HepG2 (cell line): Measurements from ENCODE around the gene RAMP3. TPM values are rescaled to one million over a fixed set of nuclear protein-coding genes. Genes with fewer than 3 reads are reported as not detected.

Experiments
- ATAC-seq: fragments of 200-7000 bp; cut with Tn5 transposase; 3 replicates; pipeline ENCODE4 v1.9.1; 2020; ENCODE audit warnings: mild to moderate bottlenecking, moderate library complexity
- BruUV-seq: library from RNA; stranded (reverse); fragments of 400-500 nt; replicated peaks from 2 replicates; lab custom pipeline; 2021; lab: Mats Ljungman, UMichigan
- CTCF ChIA-PET: fragments of 300-600 bp; formaldehyde crosslinking; extraction: SDS; loops from one replicate; lab custom pipeline; 2021; ENCODE audit warnings: low total read pairs, inconsistent platforms, low intra/inter-chr PET ratio; lab: Yijun Ruan, JAX
- POLR2A ChIA-PET: fragments of 350-600 bp; sonication (Branson Sonifier 250); formaldehyde crosslinking; loops from one replicate; lab custom pipeline; 2020; ENCODE audit warnings: antibody characterized with exemption, inconsistent platforms; lab: Yijun Ruan, JAX
- DNase-seq: peaks from one replicate; pipeline ENCODE4 v3.0.0-alpha.2; 2015; ENCODE audit warnings: low spot score
- FAIRE-seq: peaks from 3 replicates; lab custom pipeline; 2011; peaks lifted over from hg19 to GRCh38; lab: Jason Lieb, UNC
- H2AFZ ChIP-seq: one replicate; pipeline ENCODE4 v1.6.1; 2011; ENCODE audit warnings: low read length, inconsistent platforms
- H3K27ac ChIP-seq: fragments of 300-600 bp; 3 replicates; pipeline ENCODE4 v1.8.0; 2011; ENCODE audit warnings: mixed run types, mild to moderate bottlenecking, mixed read lengths, low read length, inconsistent platforms; ENCODE audit not compliant: insufficient read depth; ENCODE audit errors: extremely low read length
- H3K27me3 ChIP-seq, 2 experiments: fragments of 200-600 bp in 1 of 2; 2 replicates in 1 of 2; 3 replicates in 1 of 2; pipeline versions ENCODE4 v1.6.0 to v1.8.0; 2011; ENCODE audit warnings: low read length in 2 of 2, mild to moderate bottlenecking in 2 of 2, moderate library complexity in 2 of 2, inconsistent platforms in 1 of 2; ENCODE audit not compliant: insufficient read depth in 2 of 2, control insufficient read depth in 1 of 2
- H3K36me3 ChIP-seq, 2 experiments: fragments of 200-600 bp in 1 of 2; replicated peaks in 1 of 2; 2 replicates in 1 of 2; 3 replicates in 1 of 2; pipeline versions ENCODE4 v1.5.1 to v1.8.0; 2011; ENCODE audit warnings: low read length in 2 of 2, inconsistent platforms in 1 of 2; ENCODE audit not compliant: insufficient read depth in 2 of 2, control insufficient read depth in 1 of 2
- H3K4me1 ChIP-seq: 2 replicates; pipeline ENCODE4 v1.5.1; 2012; ENCODE audit warnings: low read length, inconsistent platforms; ENCODE audit not compliant: insufficient read depth
- H3K4me2 ChIP-seq: 2 replicates; pipeline ENCODE4 v1.6.0; 2011; ENCODE audit warnings: low read depth, low read length, inconsistent platforms
- H3K4me3 ChIP-seq, 3 experiments: fragments of 200-600 bp in 1 of 3; sonication (generic), shearing (Covaris generic) in 1 of 3; replicated peaks in 1 of 3; 2 replicates each; pipeline ENCODE4 v1.5.1; 2011 to 2016; ENCODE audit warnings: low read length in 3 of 3, inconsistent platforms in 2 of 3, low read depth in 2 of 3, mild to moderate bottlenecking in 2 of 3, control low read depth in 1 of 3, mixed read lengths in 1 of 3; ENCODE audit not compliant: insufficient read depth in 1 of 3
- H3K79me2 ChIP-seq: one replicate; pipeline ENCODE4 v1.6.1; 2011; ENCODE audit warnings: low read length, inconsistent platforms; ENCODE audit not compliant: insufficient read depth
- H3K9ac ChIP-seq: 2 replicates; pipeline ENCODE4 v1.6.0; 2011; ENCODE audit warnings: mild to moderate bottlenecking, low read depth, low read length, inconsistent platforms; ENCODE audit not compliant: insufficient read depth
- H3K9me3 ChIP-seq: 2 replicates; pipeline ENCODE4 v1.5.1; 2012; ENCODE audit warnings: mild to moderate bottlenecking, low read length
- H4K20me1 ChIP-seq: 2 replicates; pipeline ENCODE4 v1.6.0; 2011; ENCODE audit warnings: inconsistent platforms, mild to moderate bottlenecking, low read length, moderate library complexity; ENCODE audit not compliant: insufficient read depth
- HES4 ChIP-seq: sonication (generic); formaldehyde crosslinking; IDR thresholded peaks from 2 replicates; pipeline ENCODE4 v1.9.0; 2021; ENCODE audit warnings: mild to moderate bottlenecking, missing genetic modification reagents, borderline replicate concordance
- NFIB ChIP-seq: sonication (generic); formaldehyde crosslinking; IDR thresholded peaks from 2 replicates; pipeline ENCODE4 v1.9.0; 2021; ENCODE audit warnings: missing genetic modification reagents, mild to moderate bottlenecking, borderline replicate concordance
- NFKB2 ChIP-seq: sonication (generic); formaldehyde crosslinking; IDR thresholded peaks from 2 replicates; pipeline ENCODE4 v1.4.0; 2020; ENCODE audit warnings: missing genetic modification reagents, borderline replicate concordance
- PAWR ChIP-seq: sonication (generic); formaldehyde crosslinking; IDR thresholded peaks from 2 replicates; pipeline ENCODE4 v1.4.0; 2020; ENCODE audit warnings: missing genetic modification reagents, mild to moderate bottlenecking, borderline replicate concordance
- PCBP1 ChIP-seq: fragments of 200-400 bp; formaldehyde crosslinking; IDR thresholded peaks from 2 replicates; pipeline ENCODE4 v1.6.1; 2017; ENCODE audit warnings: mild to moderate bottlenecking, low read depth, low read length, borderline replicate concordance
- POLR2G ChIP-seq: fragments of 200-400 bp; formaldehyde crosslinking; IDR thresholded peaks from 2 replicates; pipeline ENCODE4 v1.6.1; 2018; ENCODE audit warnings: mild to moderate bottlenecking, low read depth, low read length, moderate library complexity
- PTBP1 ChIP-seq: fragments of 200-400 bp; formaldehyde crosslinking; IDR thresholded peaks from 2 replicates; pipeline ENCODE4 v1.6.1; 2018; ENCODE audit warnings: low read length, low read depth; ENCODE audit not compliant: poor library complexity, severe bottlenecking
- SMARCE1 ChIP-seq: fragments of 450-650 bp; IDR thresholded peaks from 2 replicates; pipeline ENCODE4 v1.6.1; 2017; ENCODE audit warnings: borderline replicate concordance
- ZNF235 ChIP-seq: sonication (generic); formaldehyde crosslinking; IDR thresholded peaks from 2 replicates; pipeline ENCODE4 v1.8.1; 2023; ENCODE audit warnings: mild to moderate bottlenecking, missing genetic modification reagents, borderline replicate concordance
- ZNF337 ChIP-seq: sonication (generic); formaldehyde crosslinking; IDR thresholded peaks from 2 replicates; pipeline ENCODE4 v1.5.1; 2020; ENCODE audit warnings: missing genetic modification reagents, low read depth, mild to moderate bottlenecking, borderline replicate concordance
- ZNF431 ChIP-seq: sonication (generic); formaldehyde crosslinking; IDR thresholded peaks from 2 replicates; pipeline ENCODE4 v1.9.0; 2022; ENCODE audit warnings: missing genetic modification reagents, low read depth, mild to moderate bottlenecking, borderline replicate concordance
- ZNF567 ChIP-seq: sonication (generic); formaldehyde crosslinking; IDR thresholded peaks from 2 replicates; pipeline ENCODE4 v1.8.1; 2023; ENCODE audit warnings: mild to moderate bottlenecking, missing genetic modification reagents, borderline replicate concordance
- ZNF768 ChIP-seq: sonication (generic); formaldehyde crosslinking; IDR thresholded peaks from 2 replicates; pipeline ENCODE4 v1.4.0; 2020; ENCODE audit warnings: missing genetic modification reagents
- ZSCAN29 ChIP-seq: sonication (generic); formaldehyde crosslinking; conservative IDR thresholded peaks from 2 replicates; pipeline ENCODE4 v1.4.0; 2020; ENCODE audit warnings: mild to moderate bottlenecking, missing genetic modification reagents
- WGBS: methylation state at CpG from one replicate; pipeline ENCODE4 v1.1.6; 2017; ENCODE audit warnings: low lambda C conversion rate; 5-methylcytosine and 5-hydroxymethylcytosine counted together
- in situ Hi-C: cut with HindIII; loops from 2 replicates; pipeline ENCODE4 v1.10.0; 2017; ENCODE audit warnings: low pct_unique_long_range_greater_than_20kb; ENCODE audit not compliant: extremely low pct_ligation_motif_present
- intact Hi-C: fragments of 100-400 bp; cut with micrococcal nuclease; formaldehyde crosslinking; loops from one replicate; pipeline ENCODE4 v1.10.0; 2022; ENCODE audit not compliant: unreplicated experiment
- polyA plus RNA-seq, 8 experiments: library from polyadenylated mRNA; depleted of rRNA in 3 of 8; stranded (reverse) in 7 of 8; unstranded in 1 of 8; fragments of >200 nt; fragmentation: Illumina TruSeq in 4 of 8; extraction: Trizol in 4 of 8; gene quantifications; 2 replicates each; pipeline versions ENCODE4 v1.2.1 to v1.2.3, GENCODE V29; 2011 to 2016; ENCODE audit warnings: low read depth in 4 of 8, missing spikeins in 1 of 8, mixed read lengths in 1 of 8; ENCODE audit not compliant: insufficient read depth in 1 of 8
- total RNA-seq, 5 experiments: library from RNA; depleted of rRNA; stranded (reverse); fragments of >200 nt; fragmentation: Illumina TruSeq; extraction: Trizol; gene quantifications; 2 replicates each; pipeline ENCODE4 v1.2.3, GENCODE V29; 2016; ENCODE audit warnings: low read depth in 1 of 5
- TF ChIP-seq, protein P1 (sequence below): sonication (generic); formaldehyde crosslinking; IDR thresholded peaks from 2 replicates; pipeline ENCODE4 v1.4.0; 2020; ENCODE audit warnings: mild to moderate bottlenecking, low read depth, missing genetic modification reagents
- TF ChIP-seq, protein P2 (sequence below): sonication (generic); formaldehyde crosslinking; IDR thresholded peaks from 2 replicates; pipeline ENCODE4 v1.4.0; 2020; ENCODE audit warnings: missing genetic modification reagents

Gene RAMP3
- total and polyA plus RNA-seq, 2 of the 13 experiments (the other 11 are each of a cell fraction or from before 2014, with no cell fraction given) = not detected

DNA sequence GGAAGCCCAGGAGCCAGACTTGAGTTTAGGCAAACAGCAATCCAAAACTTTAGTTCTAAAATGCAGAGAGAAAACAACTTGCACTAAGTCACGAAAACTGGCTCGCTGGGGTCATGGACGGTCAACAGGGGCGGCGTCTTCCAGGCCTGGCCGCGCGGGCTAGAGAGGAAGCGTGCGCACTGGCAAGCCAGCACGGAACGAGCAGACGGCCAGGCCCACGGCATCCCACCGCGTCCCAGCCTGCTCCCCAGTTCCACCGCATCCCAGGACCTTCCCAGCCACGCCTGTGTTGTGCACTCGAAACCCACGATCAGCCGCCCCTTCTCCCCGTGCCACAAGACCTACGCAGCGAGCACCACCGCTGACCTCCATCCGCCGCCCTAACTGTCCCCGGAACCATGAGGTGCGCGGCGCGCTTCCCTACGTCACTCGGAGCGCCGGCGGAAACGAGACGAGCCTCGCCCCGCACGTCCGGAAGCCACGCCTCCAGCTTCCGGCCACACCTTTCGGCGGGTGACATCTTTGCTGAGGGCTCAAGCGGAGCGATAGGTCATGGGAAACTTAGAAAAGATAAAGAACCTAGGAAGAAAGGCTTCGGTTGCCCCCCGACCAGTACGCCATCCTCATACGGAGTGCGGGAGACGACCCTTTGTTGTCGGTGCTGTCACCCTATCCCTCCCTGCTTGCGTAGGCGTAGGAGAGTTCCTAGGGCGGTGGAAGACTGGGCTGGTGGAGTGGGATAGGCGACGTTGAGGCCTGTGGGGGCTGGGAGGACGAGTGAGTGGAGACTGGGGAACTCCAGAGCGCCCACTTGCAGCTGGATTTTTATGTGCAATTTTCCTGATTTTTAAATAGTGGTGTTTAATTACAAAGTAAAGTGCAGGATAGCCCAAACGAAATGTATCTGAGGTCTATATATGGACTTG lies 46.0 kb upstream of the RAMP3 start, which contains the start of gene TBRG4:
TSS of gene TBRG4 (minus strand) at position 400 of the 926 bp plus-strand sequence. CDS start 2,460 bp downstream, outside the sequence.
- Histone ChIP-seq H3K9me3 (no peaks in the 10 kb centered on the region), H3K27me3 (no peaks in the 10 kb centered on the region; a peak in 1 of 5 replicates), H3K4me2 (peak within 1 kb of the TSS; percentile 75), H3K36me3 (peaks cover 14 to 28% of the 10 kb centered on the region in 2 experiments), H4K20me1 (peaks cover 18% of the 10 kb centered on the region), H3K4me3 (peak within 1 kb of the TSS; percentile 83 to 97 (median 92)), H3K9ac (peak within 1 kb of the TSS; percentile 97), H3K79me2 (peaks cover 46% of the 10 kb centered on the region), H2AFZ (no peak within 1 kb of the TSS), H3K4me1 (peaks cover 57% of the 10 kb centered on the region), H3K27ac (peak within 1 kb of the TSS; percentile 94)
- 0% methylated on average over 40 of the region's 64 CpGs for WGBS
- FAIRE-seq = peak; percentile 87
- CTCF ChIA-PET = no interaction called here
- TSS peak; percentile 98 for BruUV-seq
- POLR2A ChIA-PET = interaction anchor here (0.7 to 2.2 kb wide), 21 partner anchors 12 to 771 kb away, joined by 3 to 34 read pairs (median 4); partner anchors contain the start of genes CCM2, DDX56, OGDH and PURB
- intact Hi-C loops (loop anchor here (5.0 kb wide), 1 partner anchor 109 kb away; the partner anchor contains the start of gene CCM2), in situ Hi-C loops (no loop called here)
- peak; percentile 90 for DNase-seq
- peak; percentile 92 for ATAC-seq
- TF ChIP-seq ZNF567 (CRISPR knock-in tag) = peak; percentile 97
- no peak; the same call in 1 of the 2 replicates for TF ChIP-seq ZNF337
- TF ChIP-seq, protein P1, sequence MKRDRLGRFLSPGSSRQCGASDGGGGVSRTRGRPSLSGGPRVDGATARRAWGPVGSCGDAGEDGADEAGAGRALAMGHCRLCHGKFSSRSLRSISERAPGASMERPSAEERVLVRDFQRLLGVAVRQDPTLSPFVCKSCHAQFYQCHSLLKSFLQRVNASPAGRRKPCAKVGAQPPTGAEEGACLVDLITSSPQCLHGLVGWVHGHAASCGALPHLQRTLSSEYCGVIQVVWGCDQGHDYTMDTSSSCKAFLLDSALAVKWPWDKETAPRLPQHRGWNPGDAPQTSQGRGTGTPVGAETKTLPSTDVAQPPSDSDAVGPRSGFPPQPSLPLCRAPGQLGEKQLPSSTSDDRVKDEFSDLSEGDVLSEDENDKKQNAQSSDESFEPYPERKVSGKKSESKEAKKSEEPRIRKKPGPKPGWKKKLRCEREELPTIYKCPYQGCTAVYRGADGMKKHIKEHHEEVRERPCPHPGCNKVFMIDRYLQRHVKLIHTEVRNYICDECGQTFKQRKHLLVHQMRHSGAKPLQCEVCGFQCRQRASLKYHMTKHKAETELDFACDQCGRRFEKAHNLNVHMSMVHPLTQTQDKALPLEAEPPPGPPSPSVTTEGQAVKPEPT = peak; percentile 92; the same call in 1 of the 2 replicates
- TF ChIP-seq, protein P2, sequence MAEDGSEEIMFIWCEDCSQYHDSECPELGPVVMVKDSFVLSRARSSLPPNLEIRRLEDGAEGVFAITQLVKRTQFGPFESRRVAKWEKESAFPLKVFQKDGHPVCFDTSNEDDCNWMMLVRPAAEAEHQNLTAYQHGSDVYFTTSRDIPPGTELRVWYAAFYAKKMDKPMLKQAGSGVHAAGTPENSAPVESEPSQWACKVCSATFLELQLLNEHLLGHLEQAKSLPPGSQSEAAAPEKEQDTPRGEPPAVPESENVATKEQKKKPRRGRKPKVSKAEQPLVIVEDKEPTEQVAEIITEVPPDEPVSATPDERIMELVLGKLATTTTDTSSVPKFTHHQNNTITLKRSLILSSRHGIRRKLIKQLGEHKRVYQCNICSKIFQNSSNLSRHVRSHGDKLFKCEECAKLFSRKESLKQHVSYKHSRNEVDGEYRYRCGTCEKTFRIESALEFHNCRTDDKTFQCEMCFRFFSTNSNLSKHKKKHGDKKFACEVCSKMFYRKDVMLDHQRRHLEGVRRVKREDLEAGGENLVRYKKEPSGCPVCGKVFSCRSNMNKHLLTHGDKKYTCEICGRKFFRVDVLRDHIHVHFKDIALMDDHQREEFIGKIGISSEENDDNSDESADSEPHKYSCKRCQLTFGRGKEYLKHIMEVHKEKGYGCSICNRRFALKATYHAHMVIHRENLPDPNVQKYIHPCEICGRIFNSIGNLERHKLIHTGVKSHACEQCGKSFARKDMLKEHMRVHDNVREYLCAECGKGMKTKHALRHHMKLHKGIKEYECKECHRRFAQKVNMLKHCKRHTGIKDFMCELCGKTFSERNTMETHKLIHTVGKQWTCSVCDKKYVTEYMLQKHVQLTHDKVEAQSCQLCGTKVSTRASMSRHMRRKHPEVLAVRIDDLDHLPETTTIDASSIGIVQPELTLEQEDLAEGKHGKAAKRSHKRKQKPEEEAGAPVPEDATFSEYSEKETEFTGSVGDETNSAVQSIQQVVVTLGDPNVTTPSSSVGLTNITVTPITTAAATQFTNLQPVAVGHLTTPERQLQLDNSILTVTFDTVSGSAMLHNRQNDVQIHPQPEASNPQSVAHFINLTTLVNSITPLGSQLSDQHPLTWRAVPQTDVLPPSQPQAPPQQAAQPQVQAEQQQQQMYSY = peak; percentile 64; the same call in 1 of the 2 replicates
- TF ChIP-seq PTBP1 = no peak
- TF ChIP-seq PCBP1 = 0 out of 2 replicates have a peak, but pooled peaks have one; percentile 82
- TF ChIP-seq ZNF768 (CRISPR knock-in tag) = peak; percentile 72; the same call in 1 of the 2 replicates
- TF ChIP-seq PAWR (CRISPR knock-in tag) = peak; percentile 54; the same call in 1 of the 2 replicates
- no peak for TF ChIP-seq SMARCE1
- TF ChIP-seq POLR2G = peak; percentile 98
- TF ChIP-seq HES4 (CRISPR knock-in tag) = peak; percentile 91
- peak; percentile 84 for TF ChIP-seq ZNF431
- TF ChIP-seq ZSCAN29 (CRISPR knock-in tag) = peak; percentile 91
- TF ChIP-seq ZNF235 (CRISPR knock-in tag) = peak; percentile 93; the same call in 1 of the 2 replicates
- TF ChIP-seq NFKB2 (CRISPR knock-in tag) = peak; percentile 93; the same call in 1 of the 2 replicates
- TF ChIP-seq NFIB (CRISPR knock-in tag) = no peak
